Measurements from ENCODE around the gene GATA5.

Gene GATA5

GRCh38 chr20:62415354-62416111, 60.3 kb downstream of the GATA5 start:
- no peak for TF ChIP-seq YY1 (IDR thresholded peaks at IDR 0.05; ENCODE audit: low read depth)
- no peak for TF ChIP-seq MAX (IDR thresholded peaks at IDR 0.05)
- no peak for TF ChIP-seq EP300 (IDR thresholded peaks at IDR 0.05; ENCODE audit: borderline replicate concordance)

GRCh38 chr20:62413896-62414481, 61.8 kb downstream of the GATA5 start:
- no peak for TF ChIP-seq CEBPB (IDR thresholded peaks at IDR 0.05)
- no peak for TF ChIP-seq MAX (IDR thresholded peaks at IDR 0.05)
- TF ChIP-seq EGR1 (IDR thresholded peaks at IDR 0.05), result no peak
- TF ChIP-seq TEAD4 (IDR thresholded peaks at IDR 0.05), result no peak
- no peak for TF ChIP-seq TAF1 (IDR thresholded peaks at IDR 0.05; ENCODE audit: low read depth)
- TF ChIP-seq EP300 (IDR thresholded peaks at IDR 0.05; ENCODE audit: borderline replicate concordance), result no peak
- no peak for TF ChIP-seq REST (IDR thresholded peaks at IDR 0.05; ENCODE audit: low read depth)
